Vagina (tissue), 2 donors: ENCODE results near the gene HTD2. TPM values are rescaled to one million over a fixed set of nuclear protein-coding genes. Genes with fewer than 3 reads are reported as not detected.

Experiments used
- DNase-seq, 2 donors: peaks; one replicate each; pipeline ENCODE4 v3.0.0-alpha.2; 2017; ENCODE audit errors: extremely low spot score in 2 of 2
- H3K27ac ChIP-seq: fragments of 200-600 bp; sonication (generic); one replicate; pipeline ENCODE4 v1.5.1; 2019
- H3K27me3 ChIP-seq: fragments of 200-600 bp; sonication (generic); one replicate; pipeline ENCODE4 v1.5.1; 2019
- H3K36me3 ChIP-seq, 2 donors: fragments of 200-600 bp; sonication (generic); one replicate each; pipeline ENCODE4 v1.5.1; 2017 to 2019
- H3K4me1 ChIP-seq: fragments of 200-600 bp; sonication (generic); one replicate; pipeline ENCODE4 v1.5.1; 2019
- H3K4me3 ChIP-seq, 2 donors: fragments of 200-600 bp; sonication (generic); 1 replicate in 1 of 2; 2 replicates in 1 of 2; pipeline ENCODE4 v1.5.1; 2016 to 2019
- H3K9me3 ChIP-seq: fragments of 200-600 bp; sonication (generic); one replicate; pipeline ENCODE4 v1.5.1; 2019
- POLR2A ChIP-seq, 2 donors: fragments of 450-650 bp; IDR thresholded peaks; one replicate each; pipeline ENCODE4 v1.6.1; 2017; ENCODE audit warnings: antibody characterized with exemption in 2 of 2, mild to moderate bottlenecking in 2 of 2, moderate library complexity in 2 of 2
- POLR2AphosphoS5 ChIP-seq, 2 donors: sonication (generic); formaldehyde crosslinking; IDR thresholded peaks; one replicate each; pipeline ENCODE4 v1.9.0; 2017; ENCODE audit warnings: antibody characterized with exemption in 2 of 2, mild to moderate bottlenecking in 2 of 2, low read depth in 1 of 2; ENCODE audit not compliant: insufficient read depth in 1 of 2
- intact Hi-C: fragments of 100-400 bp; cut with DNase I; formaldehyde crosslinking; loops from one replicate; pipeline ENCODE4 v1.15.1; 2023
- total RNA-seq: library from RNA; depleted of rRNA; stranded (reverse); fragments of >200 nt; gene quantifications from one replicate; pipeline ENCODE4 v1.2.3, GENCODE V29; 2016
- TF ChIP-seq, protein P1 (sequence below), 3 experiments: fragments of 450-650 bp in 2 of 3; fragments of 200-600 bp in 1 of 3; sonication (generic) in 1 of 3; IDR thresholded peaks; one replicate each; pipeline ENCODE4 v1.5.1; 2017 to 2019; ENCODE audit warnings: antibody characterized with exemption in 3 of 3, mild to moderate bottlenecking in 2 of 3, moderate library complexity in 2 of 3

HTD2 gene
- total RNA-seq, 1 donor from 2014 or later: 3.7 TPM

DNA sequence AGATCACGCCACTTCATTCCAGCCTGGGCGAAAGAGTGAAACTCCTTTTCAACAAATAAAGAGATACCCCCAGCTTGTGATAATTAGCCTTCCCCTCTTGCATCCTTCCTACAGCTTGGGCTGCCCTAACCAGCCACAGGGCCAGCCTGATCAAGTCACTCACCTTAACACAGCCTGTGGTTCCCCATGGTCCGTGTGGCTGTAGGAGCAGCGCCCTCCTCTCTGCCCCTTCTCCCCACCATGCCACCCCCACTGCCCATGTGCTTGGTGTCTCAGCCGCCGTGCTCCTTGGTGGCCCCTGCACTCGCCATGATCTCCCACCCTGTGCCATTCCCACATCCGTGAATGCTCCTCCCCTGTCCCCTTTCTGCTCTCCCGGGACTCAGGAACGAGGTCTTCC, 13.5 kb upstream of the HTD2 start:
- intact Hi-C loops: no loop called here
- TF ChIP-seq POLR2AphosphoS5 (IDR thresholded peaks at IDR 0.05; ENCODE audit: insufficient read depth in 1 of 2, low read depth in 1 of 2) (no peak), POLR2A (IDR thresholded peaks at IDR 0.05) (no peak)
- TF ChIP-seq, protein P1, sequence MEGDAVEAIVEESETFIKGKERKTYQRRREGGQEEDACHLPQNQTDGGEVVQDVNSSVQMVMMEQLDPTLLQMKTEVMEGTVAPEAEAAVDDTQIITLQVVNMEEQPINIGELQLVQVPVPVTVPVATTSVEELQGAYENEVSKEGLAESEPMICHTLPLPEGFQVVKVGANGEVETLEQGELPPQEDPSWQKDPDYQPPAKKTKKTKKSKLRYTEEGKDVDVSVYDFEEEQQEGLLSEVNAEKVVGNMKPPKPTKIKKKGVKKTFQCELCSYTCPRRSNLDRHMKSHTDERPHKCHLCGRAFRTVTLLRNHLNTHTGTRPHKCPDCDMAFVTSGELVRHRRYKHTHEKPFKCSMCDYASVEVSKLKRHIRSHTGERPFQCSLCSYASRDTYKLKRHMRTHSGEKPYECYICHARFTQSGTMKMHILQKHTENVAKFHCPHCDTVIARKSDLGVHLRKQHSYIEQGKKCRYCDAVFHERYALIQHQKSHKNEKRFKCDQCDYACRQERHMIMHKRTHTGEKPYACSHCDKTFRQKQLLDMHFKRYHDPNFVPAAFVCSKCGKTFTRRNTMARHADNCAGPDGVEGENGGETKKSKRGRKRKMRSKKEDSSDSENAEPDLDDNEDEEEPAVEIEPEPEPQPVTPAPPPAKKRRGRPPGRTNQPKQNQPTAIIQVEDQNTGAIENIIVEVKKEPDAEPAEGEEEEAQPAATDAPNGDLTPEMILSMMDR (IDR thresholded peaks at IDR 0.05): no peak
- DNase-seq: no peak

DNA sequence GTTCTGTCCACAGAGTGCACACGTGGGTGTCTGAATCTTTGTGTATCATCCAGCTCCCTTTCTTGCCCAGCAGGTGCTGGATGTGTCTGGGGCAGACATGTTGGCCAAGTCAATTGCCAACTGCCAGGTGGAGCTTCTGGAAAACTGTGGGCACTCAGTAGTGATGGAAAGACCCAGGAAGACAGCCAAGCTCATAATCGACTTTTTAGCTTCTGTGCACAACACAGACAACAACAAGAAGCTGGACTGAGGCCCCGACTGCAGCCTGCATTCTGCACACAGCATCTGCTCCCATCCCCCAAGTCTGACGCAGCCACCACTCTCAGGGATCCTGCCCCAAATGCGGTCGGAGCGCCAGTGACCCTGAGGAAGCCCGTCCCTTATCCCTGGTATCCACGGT, 12.8 kb upstream of the HTD2 start:
- H3K4me3 ChIP-seq: no peak overlapping the region
- H3K27me3 ChIP-seq: no peaks in the 10 kb centered on the region
- no peaks in the 10 kb centered on the region for H3K9me3 ChIP-seq
- TF ChIP-seq, protein P1 (IDR thresholded peaks at IDR 0.05): no peak
- TF ChIP-seq POLR2AphosphoS5 (IDR thresholded peaks at IDR 0.05; ENCODE audit: insufficient read depth in 1 of 2, low read depth in 1 of 2) (no peak), POLR2A (IDR thresholded peaks at IDR 0.05) (no peak)
- no peaks in the 10 kb centered on the region for H3K4me1 ChIP-seq
- H3K36me3 ChIP-seq: no peaks in the 10 kb centered on the region
- no peak overlapping the region for H3K27ac ChIP-seq
- no peak for DNase-seq
- intact Hi-C loops: no loop called here

More for the DNA sequence above, 13.5 kb upstream of the HTD2 start:
- no peak overlapping the region for H3K27ac ChIP-seq
- H3K4me3 ChIP-seq: no peak overlapping the region
- H3K36me3 ChIP-seq: no peaks in the 10 kb centered on the region
- H3K27me3 ChIP-seq: no peaks in the 10 kb centered on the region
- no peaks in the 10 kb centered on the region for H3K4me1 ChIP-seq
- H3K9me3 ChIP-seq: no peaks in the 10 kb centered on the region

DNA sequence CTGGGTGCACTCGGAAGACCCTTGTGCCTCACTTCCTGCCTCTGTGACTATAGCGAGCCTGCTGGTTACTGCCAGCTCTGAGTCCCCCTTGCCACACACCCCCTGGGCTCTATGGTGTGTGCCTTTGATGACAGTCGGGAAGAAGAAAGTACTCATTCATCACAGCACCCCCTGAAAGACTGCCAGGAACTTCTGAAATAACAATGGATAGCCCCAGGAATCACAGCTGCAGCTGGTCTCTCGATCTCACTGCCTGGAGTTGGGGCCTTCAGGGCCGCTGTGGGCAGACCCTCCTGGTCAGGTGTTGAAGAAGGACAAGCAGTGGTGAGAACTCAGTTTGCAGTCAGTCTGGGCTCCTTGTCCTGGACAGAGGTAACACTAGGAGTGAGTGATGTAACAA, 10.1 kb upstream of the HTD2 start:
- no peaks in the 10 kb centered on the region for H3K4me1 ChIP-seq
- no peak overlapping the region for H3K27ac ChIP-seq
- intact Hi-C loops: loop anchor here (5.0 kb wide), 1 partner anchor 59 kb away; the partner anchor contains the start of gene ABHD6
- H3K27me3 ChIP-seq: no peaks in the 10 kb centered on the region
- H3K9me3 ChIP-seq: no peaks in the 10 kb centered on the region
- no peak for TF ChIP-seq POLR2A (IDR thresholded peaks at IDR 0.05)
- TF ChIP-seq, protein P1 (IDR thresholded peaks at IDR 0.05): no peak
- TF ChIP-seq POLR2AphosphoS5 (IDR thresholded peaks at IDR 0.05; ENCODE audit: insufficient read depth in 1 of 2, low read depth in 1 of 2): no peak
- no peak for DNase-seq
- no peak overlapping the region for H3K4me3 ChIP-seq
- no peaks in the 10 kb centered on the region for H3K36me3 ChIP-seq

DNA sequence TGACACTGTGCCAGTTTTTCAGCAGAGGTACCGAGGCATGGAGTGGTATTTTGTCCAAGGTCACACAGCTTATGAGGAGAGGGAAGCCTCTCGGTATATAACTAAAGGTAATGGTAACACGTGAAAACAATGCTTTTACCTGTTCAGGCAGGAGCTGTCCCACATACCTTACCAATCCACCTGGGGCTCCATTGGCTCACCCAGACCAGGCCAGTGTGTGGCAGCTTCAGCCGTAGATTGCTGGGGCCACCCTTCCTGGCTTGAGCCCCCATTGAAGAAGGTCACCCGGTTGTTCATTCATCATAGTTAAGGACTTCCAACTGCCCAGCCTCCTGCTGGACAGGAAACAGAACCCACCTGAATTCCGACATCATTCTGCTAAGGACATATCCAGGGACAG, 9.5 kb upstream of the HTD2 start:
- no peak for DNase-seq
- Histone ChIP-seq H3K4me3 (no peak overlapping the region), H3K27me3 (no peaks in the 10 kb centered on the region), H3K27ac (no peak overlapping the region), H3K36me3 (no peaks in the 10 kb centered on the region), H3K4me1 (no peaks in the 10 kb centered on the region), H3K9me3 (no peaks in the 10 kb centered on the region)
- intact Hi-C loops: loop anchor here (5.0 kb wide), 1 partner anchor 60 kb away; the partner anchor contains the start of gene ABHD6
- TF ChIP-seq, protein P1 (IDR thresholded peaks at IDR 0.05): no peak
- TF ChIP-seq POLR2A (IDR thresholded peaks at IDR 0.05): no peak
- no peak for TF ChIP-seq POLR2AphosphoS5 (IDR thresholded peaks at IDR 0.05; ENCODE audit: insufficient read depth in 1 of 2, low read depth in 1 of 2)

DNA sequence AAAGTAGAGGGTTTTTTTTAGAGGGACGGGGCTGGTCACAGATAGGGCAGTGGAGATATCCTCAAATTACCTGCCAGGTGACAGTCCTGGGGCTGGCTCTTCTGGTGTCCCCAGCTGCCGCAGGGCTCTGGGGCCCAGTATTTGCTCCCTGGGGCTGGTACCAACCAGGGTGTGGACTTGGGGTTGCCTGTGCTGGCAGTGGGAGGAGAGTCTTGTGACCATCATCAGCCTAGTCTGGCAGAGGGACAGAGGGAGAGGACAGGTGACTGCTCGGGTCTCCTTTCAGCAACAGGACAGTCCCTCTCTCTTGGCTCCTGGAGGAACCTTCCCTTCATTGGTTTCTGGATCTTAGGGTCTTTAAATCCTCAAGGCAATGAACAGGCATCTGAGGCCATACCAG, 8.1 kb upstream of the HTD2 start:
- DNase-seq: no peak
- no peaks in the 10 kb centered on the region for H3K4me1 ChIP-seq

More for the DNA sequence above, 8.1 kb upstream of the HTD2 start:
- Histone ChIP-seq H3K36me3 (no peaks in the 10 kb centered on the region), H3K27me3 (no peaks in the 10 kb centered on the region), H3K4me3 (no peak overlapping the region), H3K9me3 (no peaks in the 10 kb centered on the region), H3K27ac (no peak overlapping the region)
- intact Hi-C loops: loop anchor here (5.0 kb wide), 1 partner anchor 61 kb away; the partner anchor contains the start of gene ABHD6
- no peak for TF ChIP-seq POLR2AphosphoS5 (IDR thresholded peaks at IDR 0.05; ENCODE audit: insufficient read depth in 1 of 2, low read depth in 1 of 2)
- TF ChIP-seq, protein P1 (IDR thresholded peaks at IDR 0.05): no peak
- no peak for TF ChIP-seq POLR2A (IDR thresholded peaks at IDR 0.05)
